Naive thymus-derived CD4-positive, alpha-beta T cell (primary cell): Measurements from ENCODE around the gene GEMIN5. TPM values are rescaled to one million over a fixed set of nuclear protein-coding genes. Genes with fewer than 3 reads are reported as not detected.
A peak's percentile ranks its signal among the peaks of the same experiment; 100 is the strongest.

Experiments
- ATAC-seq: fragments of 150-1000 bp; cut with Tn5 transposase; 2 replicates; pipeline ENCODE4 v1.10.0; 2021; ENCODE audit warnings: mild to moderate bottlenecking, moderate library complexity
- CTCF ChIA-PET: fragments of 350-600 bp; sonication (Branson Sonifier 250); formaldehyde crosslinking; loops from one replicate; lab custom pipeline; 2021; ENCODE audit warnings: antibody characterized with exemption; lab: Charles Lee
- POLR2A ChIA-PET: fragments of 350-600 bp; sonication (Branson Sonifier 250); formaldehyde crosslinking; loops from one replicate; lab custom pipeline; 2021; ENCODE audit warnings: antibody characterized with exemption, inconsistent platforms; lab: Charles Lee
- DNase-seq, 9 donors: peaks; one replicate each; pipeline versions ENCODE4 v3.0.0 to v3.0.0-alpha.2; 2020 to 2022; ENCODE audit warnings: mixed read lengths in 1 of 9
- H3K27ac ChIP-seq: one replicate; pipeline ENCODE4 v1.7.0; 2013; ENCODE audit warnings: mild to moderate bottlenecking, low read depth, low read length, moderate library complexity
- H3K27me3 ChIP-seq, 2 donors: one replicate each; pipeline ENCODE4 v1.7.0; 2013; ENCODE audit warnings: low read length in 2 of 2, mild to moderate bottlenecking in 2 of 2, moderate library complexity in 2 of 2; ENCODE audit not compliant: control insufficient read depth in 2 of 2, insufficient read depth in 2 of 2
- H3K36me3 ChIP-seq, 3 experiments: 1 replicate in 2 of 3; 2 replicates in 1 of 3; pipeline ENCODE4 v1.7.0; 2013; ENCODE audit warnings: low read length in 3 of 3, mild to moderate bottlenecking in 3 of 3, moderate library complexity in 1 of 3; ENCODE audit not compliant: insufficient read depth in 3 of 3, control insufficient read depth in 2 of 3
- H3K4me1 ChIP-seq, 2 donors: one replicate each; pipeline ENCODE4 v1.7.0; 2013; ENCODE audit warnings: low read length in 2 of 2, mild to moderate bottlenecking in 2 of 2, moderate library complexity in 1 of 2; ENCODE audit not compliant: control insufficient read depth in 2 of 2, insufficient read depth in 2 of 2
- H3K4me3 ChIP-seq: 2 replicates; pipeline ENCODE4 v1.7.0; 2013; ENCODE audit warnings: mild to moderate bottlenecking, low read length
- H3K9me3 ChIP-seq, 3 experiments: 1 replicate in 2 of 3; 2 replicates in 1 of 3; pipeline ENCODE4 v1.7.0; 2013; ENCODE audit warnings: low read length in 3 of 3; ENCODE audit not compliant: control insufficient read depth in 2 of 3
- H3K27ac Mint-ChIP-seq, 9 donors: one replicate each; pipeline ENCODE4 v1.8.0; 2020 to 2022; ENCODE audit warnings: mixed read lengths in 9 of 9, mild to moderate bottlenecking in 8 of 9, moderate library complexity in 5 of 9, inconsistent platforms in 2 of 9
- H3K27me3 Mint-ChIP-seq, 5 donors: one replicate each; pipeline ENCODE4 v1.8.0; 2021 to 2022; ENCODE audit warnings: mixed read lengths in 5 of 5, mild to moderate bottlenecking in 1 of 5
- H3K36me3 Mint-ChIP-seq, 5 donors: one replicate each; pipeline ENCODE4 v1.8.0; 2020 to 2022; ENCODE audit warnings: mixed read lengths in 5 of 5, mild to moderate bottlenecking in 3 of 5, inconsistent platforms in 1 of 5
- H3K4me1 Mint-ChIP-seq, 7 donors: one replicate each; pipeline ENCODE4 v1.8.0; 2020 to 2022; ENCODE audit warnings: mixed read lengths in 7 of 7, mild to moderate bottlenecking in 3 of 7, inconsistent platforms in 1 of 7
- H3K4me3 Mint-ChIP-seq, 10 donors: one replicate each; pipeline ENCODE4 v1.8.0; 2020 to 2022; ENCODE audit warnings: mild to moderate bottlenecking in 10 of 10, mixed read lengths in 10 of 10, moderate library complexity in 6 of 10, inconsistent platforms in 2 of 10
- H3K9me3 Mint-ChIP-seq, 11 donors: one replicate each; pipeline ENCODE4 v1.8.0; 2020 to 2022; ENCODE audit warnings: mixed read lengths in 11 of 11, mild to moderate bottlenecking in 4 of 11, inconsistent platforms in 1 of 11, moderate library complexity in 1 of 11
- intact Hi-C, 2 donors: fragments of 100-400 bp; cut with micrococcal nuclease; formaldehyde crosslinking; loops; one replicate each; pipeline ENCODE4 v1.15.1; 2023
- polyA plus RNA-seq, 2 donors: library from polyadenylated mRNA; unstranded; fragments of 300-500 nt; fragmentation: Illumina TruSeq; gene quantifications; one replicate each; pipeline ENCODE4 v1.2.3, GENCODE V29; 2021
- total RNA-seq, 6 experiments: library from RNA in 5 of 6; stranded (reverse) in 5 of 6; gene quantifications; 1 replicate in 5 of 6; 2 replicates in 1 of 6; pipeline ENCODE4 v1.2.3 and lab custom pipeline; 2021 to 2026

GEMIN5 gene
- total and polyA plus RNA-seq, 7 experiments from 2014 or later: 8.6 to 21.4 (median 17.3) TPM

DNA sequence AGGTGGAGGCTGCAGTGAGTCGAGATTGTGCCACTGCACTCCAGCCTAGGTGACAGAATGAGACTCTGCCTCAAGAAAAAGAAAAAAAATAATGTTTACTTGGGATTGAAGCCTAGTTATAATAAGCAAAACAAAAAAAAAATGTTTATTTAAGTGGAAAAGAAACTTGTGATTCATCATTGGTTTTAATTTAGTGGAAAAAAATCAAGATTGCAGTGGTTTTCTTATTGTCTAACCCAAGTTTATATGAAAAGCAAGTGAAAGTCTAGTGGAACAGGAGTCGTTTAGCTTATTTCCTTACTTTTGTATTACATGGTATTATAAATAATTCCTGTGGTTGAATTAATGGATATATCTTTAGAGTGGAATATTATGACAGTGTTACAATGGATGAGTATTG, 71.2 kb downstream of the GEMIN5 start:
- Histone ChIP-seq H3K9me3 (no peaks in the 10 kb centered on the region), H3K27ac (no peak overlapping the region), H3K27me3 (no peaks in the 10 kb centered on the region), H3K36me3 (peaks cover 9 to 56% (median 15%) of the 10 kb centered on the region in 3 experiments), H3K4me3 (no peak overlapping the region), H3K4me1 (peaks cover 0 to 17% of the 10 kb centered on the region in 2 donors)
- no peaks in the 10 kb centered on the region for H3K9me3 Mint-ChIP-seq
- peaks cover 25 to 47% (median 42%) of the 10 kb centered on the region in 7 donors for H3K4me1 Mint-ChIP-seq
- CTCF ChIA-PET: no interaction called here
- peaks cover 3 to 53% (median 20%) of the 10 kb centered on the region in 5 donors for H3K36me3 Mint-ChIP-seq
- no peaks in the 10 kb centered on the region for H3K27me3 Mint-ChIP-seq
- POLR2A ChIA-PET: interaction anchor here (0.7 to 1.7 kb wide), 2 partner anchors 10 to 14 kb away, joined by 3 to 6 read pairs; no protein-coding TSS in a partner anchor
- DNase-seq (no peak), ATAC-seq (no peak)
- peak overlapping the region in 4 of 9 donors; percentile 1 to 57 (median 28) for H3K27ac Mint-ChIP-seq
- intact Hi-C loops: loop anchor here in 1 of 2 donors (1.0 kb wide), 1 partner anchor 8 kb away; no protein-coding TSS in a partner anchor
- no peak overlapping the region for H3K4me3 Mint-ChIP-seq

GRCh38 chr5:154865466-154866184, 72.4 kb downstream of the GEMIN5 start:
- H3K27ac Mint-ChIP-seq: peak overlapping the region in 3 of 9 donors; percentile 50 to 72 (median 60)
- no peak for DNase-seq
- CTCF ChIA-PET: no interaction called here
- H3K4me3 Mint-ChIP-seq: no peak overlapping the region
- Histone ChIP-seq H3K9me3 (no peaks in the 10 kb centered on the region), H3K4me3 (no peak overlapping the region), H3K27ac (no peak overlapping the region), H3K4me1 (peaks cover 9 to 28% of the 10 kb centered on the region in 2 donors), H3K36me3 (peaks cover 2 to 44% (median 6%) of the 10 kb centered on the region in 3 experiments), H3K27me3 (no peaks in the 10 kb centered on the region)
- peaks cover 0 to 2% (median 0%) of the 10 kb centered on the region in 11 donors for H3K9me3 Mint-ChIP-seq
- H3K36me3 Mint-ChIP-seq: peaks cover 3 to 50% (median 21%) of the 10 kb centered on the region in 5 donors
- ATAC-seq: no peak
- no peaks in the 10 kb centered on the region for H3K27me3 Mint-ChIP-seq
- intact Hi-C loops: no loop called here
- POLR2A ChIA-PET: no interaction called here
- H3K4me1 Mint-ChIP-seq: peaks cover 35 to 59% (median 51%) of the 10 kb centered on the region in 7 donors

DNA sequence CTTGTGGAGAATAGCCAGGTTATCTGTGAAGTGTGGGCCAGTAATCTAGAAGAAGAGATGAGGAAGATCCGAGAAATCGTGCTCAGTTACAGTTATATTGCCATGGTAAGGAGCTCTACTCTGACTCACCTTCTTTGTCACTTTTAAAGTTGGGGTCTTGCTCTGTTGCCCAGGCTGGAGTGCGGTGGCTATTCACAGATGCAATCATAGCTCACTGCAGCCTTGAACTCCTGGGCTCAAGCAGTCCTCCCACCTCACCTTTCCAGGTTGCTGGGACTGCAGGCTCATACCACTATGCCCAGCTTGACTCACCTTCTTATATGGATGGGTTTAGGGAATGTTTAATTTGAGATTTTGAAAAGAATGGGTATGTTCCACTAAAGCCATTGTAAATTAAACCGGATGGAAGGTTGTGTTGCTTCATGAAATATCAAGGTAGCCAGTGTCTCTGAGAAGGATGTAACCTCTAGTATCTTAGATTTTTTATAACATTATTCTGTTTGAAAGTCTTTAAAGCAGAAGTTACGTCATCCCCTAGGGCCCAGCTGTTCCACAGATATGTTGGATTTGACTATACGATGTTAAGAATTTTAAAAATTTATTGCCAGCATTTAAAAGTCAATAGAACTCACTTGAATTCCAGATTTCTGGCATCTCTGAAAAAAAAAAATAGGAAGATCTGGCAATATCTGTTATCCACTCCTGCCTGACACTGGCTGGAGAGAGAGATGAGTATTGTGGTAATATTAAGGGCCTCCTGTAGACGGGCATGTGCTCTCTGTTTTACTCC, 74.5 kb downstream of the GEMIN5 start:
- DNase-seq: no peak
- no peaks in the 10 kb centered on the region for H3K27me3 Mint-ChIP-seq
- H3K27ac ChIP-seq: peak overlapping the region; percentile 3
- peaks cover 40 to 67% (median 61%) of the 10 kb centered on the region in 7 donors for H3K4me1 Mint-ChIP-seq
- ATAC-seq: no peak
- ChIA-PET POLR2A (interaction anchor here (0.7 kb wide), 3 partner anchors 11 to 77 kb away, joined by 3 to 7 read pairs (median 5); partner anchors contain the start of gene MRPL22), CTCF (no interaction called here)
- H3K4me3 ChIP-seq: no peak overlapping the region
- peaks cover 0 to 2% (median 0%) of the 10 kb centered on the region in 11 donors for H3K9me3 Mint-ChIP-seq
- H3K27me3 ChIP-seq: no peaks in the 10 kb centered on the region
- H3K36me3 ChIP-seq: peaks cover 0 to 39% (median 6%) of the 10 kb centered on the region in 3 experiments
- no peaks in the 10 kb centered on the region for H3K9me3 ChIP-seq
- H3K4me1 ChIP-seq: peaks cover 20 to 33% of the 10 kb centered on the region in 2 donors
- H3K27ac Mint-ChIP-seq: peak overlapping the region in 5 of 9 donors; percentile 36 to 99 (median 62)
- peak overlapping the region in 4 of 10 donors; percentile 13 to 92 (median 54) for H3K4me3 Mint-ChIP-seq
- intact Hi-C loops: no loop called here
- peaks cover 3 to 42% (median 21%) of the 10 kb centered on the region in 5 donors for H3K36me3 Mint-ChIP-seq

DNA sequence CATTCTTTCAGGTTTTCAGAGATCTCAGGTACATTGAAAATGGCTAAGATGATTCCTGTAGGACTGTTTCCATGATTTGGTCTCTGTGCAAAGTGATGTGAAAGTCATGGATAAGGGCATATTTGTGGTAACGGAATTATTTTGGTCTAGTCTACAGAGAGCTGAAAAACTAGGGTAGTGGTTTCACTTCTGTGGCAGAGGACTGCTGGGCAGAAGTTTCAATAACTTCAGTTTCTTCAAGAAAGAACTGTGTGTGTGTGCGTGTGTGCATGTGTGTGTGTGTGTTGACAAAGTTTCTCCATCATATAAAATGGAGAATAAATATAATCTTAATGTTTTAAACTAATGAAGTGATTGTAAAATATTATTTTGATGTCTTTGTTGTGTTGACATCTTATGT, 75.2 kb downstream of the GEMIN5 start:
- CTCF ChIA-PET: no interaction called here
- DNase-seq (no peak), ATAC-seq (no peak)
- Histone ChIP-seq H3K4me3 (no peak overlapping the region), H3K9me3 (no peaks in the 10 kb centered on the region), H3K27ac (no peak overlapping the region), H3K36me3 (peaks cover 0 to 37% (median 6%) of the 10 kb centered on the region in 3 experiments), H3K27me3 (no peaks in the 10 kb centered on the region), H3K4me1 (peaks cover 20 to 33% of the 10 kb centered on the region in 2 donors)
- Mint-ChIP-seq H3K9me3 (peaks cover 0 to 2% (median 0%) of the 10 kb centered on the region in 11 donors), H3K4me3 (peak overlapping the region in 8 of 10 donors; percentile 19 to 92 (median 54)), H3K27ac (peak overlapping the region; percentile 5 to 99 (median 62)), H3K27me3 (no peaks in the 10 kb centered on the region), H3K4me1 (peaks cover 40 to 65% (median 58%) of the 10 kb centered on the region in 7 donors), H3K36me3 (peaks cover 3 to 41% (median 21%) of the 10 kb centered on the region in 5 donors)
- intact Hi-C loops: no loop called here
- POLR2A ChIA-PET: interaction anchor here (0.7 kb wide), 1 partner anchor 11 kb away, joined by 3 read pairs; no protein-coding TSS in a partner anchor

DNA sequence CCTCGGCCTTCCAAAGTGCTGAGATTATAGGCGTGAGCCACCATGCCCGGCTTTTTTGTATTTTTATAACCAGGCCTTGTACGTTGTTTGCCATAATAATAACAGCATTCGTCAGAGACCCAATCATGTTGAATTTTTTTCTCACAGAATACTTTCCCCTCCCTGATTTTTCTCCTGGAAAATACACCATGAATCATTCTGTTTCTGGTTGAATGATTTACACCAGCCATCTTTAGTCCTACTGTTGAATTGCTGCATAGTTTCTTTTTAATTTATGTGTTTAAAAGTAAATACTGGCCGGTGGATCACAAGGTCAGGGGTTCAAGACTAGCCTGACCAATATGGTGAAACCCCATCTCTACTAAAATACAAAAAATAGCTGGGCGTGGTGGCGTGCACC, 76.1 kb downstream of the GEMIN5 start:
- Histone ChIP-seq H3K27me3 (no peaks in the 10 kb centered on the region), H3K4me3 (no peak overlapping the region), H3K27ac (peak overlapping the region; percentile 20), H3K36me3 (peaks cover 0 to 37% (median 6%) of the 10 kb centered on the region in 3 experiments), H3K4me1 (peaks cover 23 to 37% of the 10 kb centered on the region in 2 donors), H3K9me3 (no peaks in the 10 kb centered on the region)
- CTCF ChIA-PET: no interaction called here
- peaks cover 0 to 2% (median 0%) of the 10 kb centered on the region in 11 donors for H3K9me3 Mint-ChIP-seq
- H3K27ac Mint-ChIP-seq: peak overlapping the region in 6 of 9 donors; percentile 30 to 99 (median 76)
- no peak for DNase-seq
- H3K4me3 Mint-ChIP-seq: peak overlapping the region; percentile 54 to 98 (median 80)
- H3K36me3 Mint-ChIP-seq: peaks cover 1 to 39% (median 16%) of the 10 kb centered on the region in 5 donors
- intact Hi-C loops: no loop called here
- POLR2A ChIA-PET: interaction anchor here (0.6 kb wide), 1 partner anchor 11 kb away, joined by 3 read pairs; no protein-coding TSS in a partner anchor
- ATAC-seq: no peak
- H3K4me1 Mint-ChIP-seq: peaks cover 39 to 64% (median 56%) of the 10 kb centered on the region in 7 donors
- no peaks in the 10 kb centered on the region for H3K27me3 Mint-ChIP-seq

DNA sequence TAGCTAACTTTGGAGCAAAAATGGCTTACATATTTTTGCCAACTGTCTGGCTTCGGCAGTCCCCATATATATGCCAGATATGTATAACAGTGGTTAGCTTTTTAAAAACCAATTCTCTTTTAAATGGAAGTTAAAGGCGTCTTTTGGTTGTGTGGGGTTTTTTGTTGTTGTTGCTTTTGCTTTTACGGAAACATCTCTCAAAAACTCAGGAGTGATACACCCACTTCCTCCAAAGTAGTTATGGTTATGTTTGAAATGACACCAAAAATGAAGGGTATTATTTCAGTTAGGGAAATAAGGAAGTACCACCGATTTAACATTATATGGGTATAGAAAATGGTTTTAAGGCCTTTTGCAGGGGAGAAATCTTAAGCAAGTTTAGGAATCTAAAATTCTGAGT, 77.2 kb downstream of the GEMIN5 start:
- H3K27ac Mint-ChIP-seq: peak overlapping the region; percentile 17 to 100 (median 98)
- Histone ChIP-seq H3K27ac (peak overlapping the region; percentile 97), H3K4me1 (peaks cover 25 to 38% of the 10 kb centered on the region in 2 donors), H3K36me3 (peaks cover 0 to 30% (median 6%) of the 10 kb centered on the region in 3 experiments), H3K9me3 (no peaks in the 10 kb centered on the region), H3K27me3 (no peaks in the 10 kb centered on the region), H3K4me3 (peak overlapping the region; percentile 74)
- peaks cover 0 to 34% (median 11%) of the 10 kb centered on the region in 5 donors for H3K36me3 Mint-ChIP-seq
- DNase-seq (no peak), ATAC-seq (no peak)
- CTCF ChIA-PET: no interaction called here
- POLR2A ChIA-PET: interaction anchor here (1.0 to 1.6 kb wide), 3 partner anchors 16 to 103 kb away, joined by 3 to 8 read pairs (median 6); no protein-coding TSS in a partner anchor
- H3K27me3 Mint-ChIP-seq: no peaks in the 10 kb centered on the region
- H3K4me3 Mint-ChIP-seq: peak overlapping the region; percentile 85 to 98 (median 95)
- peaks cover 0 to 2% (median 0%) of the 10 kb centered on the region in 11 donors for H3K9me3 Mint-ChIP-seq
- intact Hi-C loops: no loop called here
- peaks cover 40 to 60% (median 53%) of the 10 kb centered on the region in 7 donors for H3K4me1 Mint-ChIP-seq
